NCI-H510A (cell line): ENCODE data around the gene C21orf91.

Source experiments
- DNase-seq: peaks from one replicate; lab custom pipeline; 2025; lab: John Stamatoyannopoulos, UW

Gene C21orf91

GRCh38 chr21:17819114-17819876, at the start of gene C21orf91:
Gene C21orf91, minus strand, starts transcription at chr21:17819356. Its CDS starts 1,038 bp downstream, at chr21:17818318.
- peak; percentile 30 for DNase-seq

- no peak for DNase-seq
Measured at GRCh38 chr21:17866590-17866989, 47.4 kb upstream of the C21orf91 start.

GRCh38 chr21:17859661-17860060, 40.5 kb upstream of the C21orf91 start:
- DNase-seq = no peak

GRCh38 chr21:17858747-17859146, 39.6 kb upstream of the C21orf91 start:
- DNase-seq = no peak

GRCh38 chr21:17854745-17855144, 35.6 kb upstream of the C21orf91 start:
- DNase-seq = no peak

- no peak for DNase-seq
Measured at GRCh38 chr21:17853393-17854275, 34.5 kb upstream of the C21orf91 start.

- DNase-seq = no peak
Measured at GRCh38 chr21:17848228-17848627, 29.1 kb upstream of the C21orf91 start.

GRCh38 chr21:17841103-17841502, 21.9 kb upstream of the C21orf91 start:
- no peak for DNase-seq

- no peak for DNase-seq
Measured at GRCh38 chr21:17834639-17835354, 15.6 kb upstream of the C21orf91 start.

- DNase-seq = no peak
Measured at GRCh38 chr21:17829472-17829871, 10.3 kb upstream of the C21orf91 start.

- DNase-seq = no peak
Measured at GRCh38 chr21:17828223-17828622, 9.1 kb upstream of the C21orf91 start.

- no peak for DNase-seq
Measured at GRCh38 chr21:17823846-17824245, 4.7 kb upstream of the C21orf91 start.

- DNase-seq = no peak
Measured at GRCh38 chr21:17821121-17821520, 2.0 kb upstream of the C21orf91 start.

GRCh38 chr21:17819877-17820229, 697 bp upstream of the C21orf91 start:
- no peak for DNase-seq

- DNase-seq = no peak
Measured at GRCh38 chr21:17818186-17819113, 706 bp downstream of the C21orf91 start.

- DNase-seq = no peak
Measured at GRCh38 chr21:17813353-17813752, 5.8 kb downstream of the C21orf91 start.

- no peak for DNase-seq
Measured at GRCh38 chr21:17805966-17806365, 13.2 kb downstream of the C21orf91 start.

- no peak for DNase-seq
Measured at GRCh38 chr21:17803536-17803935, 15.6 kb downstream of the C21orf91 start.

- no peak for DNase-seq
Measured at GRCh38 chr21:17802572-17802971, 16.6 kb downstream of the C21orf91 start.

GRCh38 chr21:17799414-17800164, 19.6 kb downstream of the C21orf91 start:
- DNase-seq = no peak

GRCh38 chr21:17798796-17799195, 20.4 kb downstream of the C21orf91 start:
- no peak for DNase-seq
